ENCODE measurements around the gene AKAIN1. TPM values are rescaled to one million over a fixed set of nuclear protein-coding genes. Genes with fewer than 3 reads are reported as not detected.

The AKAIN1 gene
- total and polyA plus RNA-seq, 2 of the 4 experiments (the other 2 are of a cell fraction) = not detected

- Histone ChIP-seq H3K27ac (ENCODE audit: insufficient read depth, low read length) (no peak overlapping the region), H3K36me3 (ENCODE audit: control insufficient read depth, insufficient read depth, low read length) (no peaks in the 10 kb centered on the region), H3K27me3 (ENCODE audit: control insufficient read depth, insufficient read depth, low read length) (no peaks in the 10 kb centered on the region), H4K8ac (ENCODE audit: low read depth in 2 of 2, low read length in 2 of 2) (no peak overlapping the region), H3K4me3 (ENCODE audit: insufficient read depth, low read depth, low read length) (no peak overlapping the region), H3K9me3 (ENCODE audit: control insufficient read depth, insufficient read depth, low read length) (peaks cover 3% of the 10 kb centered on the region), H3K56ac (ENCODE audit: extremely low read depth, insufficient read depth, low read length) (no peak overlapping the region), H3K14ac (replicated peaks; ENCODE audit: low read depth, low read length) (no peak overlapping the region), H3K18ac (ENCODE audit: low read depth, low read length) (no peak overlapping the region), H3K4me1 (ENCODE audit: control insufficient read depth, insufficient read depth, low read length) (no peaks in the 10 kb centered on the region), H3K4ac (ENCODE audit: low read depth, low read length) (no peak overlapping the region), H4K5ac (ENCODE audit: low read depth, low read length) (no peak overlapping the region), H2BK5ac (ENCODE audit: low read depth, low read length, poor library complexity, severe bottlenecking) (no peak overlapping the region), H4K91ac (ENCODE audit: insufficient read depth, low read depth, low read length) (no peak overlapping the region), H2BK120ac (ENCODE audit: low read depth, low read length) (no peak overlapping the region), H4K20me1 (ENCODE audit: insufficient read depth, low read length) (no peaks in the 10 kb centered on the region), H3K23ac (ENCODE audit: low read depth, low read length) (no peak overlapping the region), H3K9ac (ENCODE audit: low read depth, low read length) (no peak overlapping the region), H3K9me1 (ENCODE audit: insufficient read depth, low read length) (no peaks in the 10 kb centered on the region), H2AK5ac (ENCODE audit: low read depth, low read length) (no peak overlapping the region), H2BK20ac (ENCODE audit: low read depth, low read length) (no peak overlapping the region), H2AK9ac (replicated peaks; ENCODE audit: low read depth, low read length, poor library complexity) (no peak overlapping the region), H2BK15ac (ENCODE audit: low read depth, low read length) (no peak overlapping the region), H3K79me1 (ENCODE audit: low read depth in 1 of 2, low read length in 2 of 2) (no peaks in the 10 kb centered on the region), H2AFZ (replicated peaks; ENCODE audit: low read length, poor library complexity) (no peak overlapping the region), H3K4me2 (ENCODE audit: low read depth, low read length) (no peak overlapping the region)
- ATAC-seq (ENCODE audit: low read depth) (no peak), DNase-seq (no peak)
- BruUV-seq (replicated peaks) = no TSS peak
- intact Hi-C loops (cut with micrococcal nuclease) = no loop called here
- POLR2A ChIA-PET (ENCODE audit: unreplicated experiment) = no interaction called here
- TF ChIP-seq CEBPB (IDR thresholded peaks at IDR 0.05; ENCODE audit: low read depth, low read length) (no peak), SMC3 (IDR thresholded peaks at IDR 0.05; ENCODE audit: low read depth, low read length) (no peak), NFE2L2 (IDR thresholded peaks at IDR 0.05; ENCODE audit: low read depth, low read length) (no peak), CHD1 (IDR thresholded peaks at IDR 0.05; ENCODE audit: low read depth, low read length) (no peak), RFX5 (IDR thresholded peaks at IDR 0.05; ENCODE audit: low read depth, low read length) (no peak), BHLHE40 (IDR thresholded peaks at IDR 0.05; ENCODE audit: low read depth, low read length) (no peak), USF2 (IDR thresholded peaks at IDR 0.05; ENCODE audit: low read depth, low read length) (no peak), MXI1 (IDR thresholded peaks at IDR 0.05; ENCODE audit: borderline replicate concordance, low read depth, low read length) (no peak)
- 65% methylated on average over 3 of the region's 10 CpGs; no CpG with 5 or more reads in 1 of the 2 experiments for WGBS, 2 experiments (ENCODE audit: extremely low coverage in 2 of 2, insufficient read length in 1 of 2)
- CTCF ChIA-PET = no interaction called here
- in situ Hi-C loops (cut with MboI; ENCODE audit: low sequenced_read_pairs) = no loop called here
- dilution Hi-C loops (cut with HindIII; ENCODE audit: low sequenced_read_pairs, unreplicated experiment) = no loop called here
These were observed 51.8 kb downstream of the AKAIN1 start for GRCh38 chr18:5145168-5145825.

Measured in IMR-90 (cell line).